Measurements from ENCODE around the gene POLN.
A peak's percentile ranks its signal among the peaks of the same experiment; 100 is the strongest.
"Not testable (repeated sequence)": the region's sequence is repeated elsewhere in the genome, so short reads cannot be mapped to it uniquely, and the experiment has no call there.

POLN gene

DNA sequence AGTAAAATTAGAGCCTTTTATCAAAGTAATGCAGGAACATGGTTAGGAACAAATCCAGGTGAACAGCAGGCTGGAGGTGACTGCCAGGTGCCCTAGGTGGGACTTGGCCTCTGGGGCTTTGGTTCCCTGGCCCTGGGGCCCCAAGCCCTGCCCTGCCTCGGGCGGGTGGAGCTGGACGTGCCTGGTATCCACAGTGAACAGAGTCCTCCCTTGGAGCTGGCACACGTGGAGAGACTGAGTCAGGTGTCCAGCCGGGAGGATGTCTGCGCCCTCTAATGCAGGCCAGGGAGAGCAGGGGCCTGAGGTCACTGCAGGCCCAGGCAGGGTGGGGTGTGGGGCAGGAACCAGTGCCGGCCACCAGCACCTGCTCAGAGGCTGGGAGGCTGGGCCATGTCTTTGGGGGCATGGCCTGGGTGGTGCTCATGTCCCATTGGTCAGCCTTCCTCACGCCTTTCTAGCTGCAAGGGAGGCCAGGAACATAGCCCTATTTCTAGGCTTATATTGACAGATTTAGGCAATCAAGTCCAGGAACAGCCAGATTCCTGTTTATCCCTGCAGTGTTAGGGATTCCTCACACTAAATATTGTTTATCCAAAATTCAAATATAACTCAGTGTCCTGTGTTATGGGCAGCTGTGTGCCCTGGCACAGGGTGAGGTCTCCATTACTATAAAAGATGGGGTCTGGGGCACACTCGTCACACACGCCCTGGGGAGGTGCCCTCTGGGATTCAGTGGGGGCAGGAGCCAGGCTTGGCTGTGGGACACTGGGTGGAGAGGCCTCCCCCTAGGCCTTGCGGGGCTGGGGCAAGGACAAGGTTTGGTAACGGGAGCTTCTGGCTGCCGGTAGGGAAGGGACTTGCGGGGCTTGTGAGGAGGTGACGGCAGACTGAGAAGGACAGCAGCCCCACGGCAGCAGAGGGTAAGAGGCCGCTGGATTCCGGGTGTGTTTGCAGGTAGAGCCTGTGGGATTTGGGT is 197.1 kb downstream of the POLN start:
- Histone ChIP-seq H3K9ac (ENCODE audit: low read length) (no peak overlapping the region), H3K4me1 (ENCODE audit: control insufficient read depth, insufficient read depth, low read length) (no peaks in the 10 kb centered on the region), H3K36me3 (ENCODE audit: control insufficient read depth, insufficient read depth, low read length) (no peaks in the 10 kb centered on the region), H3K27me3 (ENCODE audit: control insufficient read depth, insufficient read depth, low read length) (peaks cover 15% of the 10 kb centered on the region), H3K4me3 (ENCODE audit: low read length) (no peak overlapping the region), H3K27ac (ENCODE audit: low read depth, low read length) (no peak overlapping the region)

DNA sequence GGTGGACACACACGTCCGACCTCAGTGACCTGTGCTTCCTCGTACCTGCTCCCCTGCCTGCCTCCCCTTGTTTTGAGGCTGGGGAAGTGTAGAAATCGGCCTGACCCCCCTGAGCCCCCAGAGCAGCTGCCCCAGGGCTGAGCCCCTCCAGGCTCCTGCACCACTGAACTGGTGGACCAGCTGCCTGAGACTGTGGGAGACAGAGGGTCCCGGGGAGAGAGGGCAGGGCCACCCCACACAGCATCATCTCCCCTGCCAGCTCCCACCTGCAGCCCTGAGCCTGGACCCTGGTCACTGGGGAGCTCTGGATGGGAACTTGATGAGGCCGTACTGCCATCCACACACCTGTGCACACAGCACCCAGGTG is 197.8 kb downstream of the POLN start:
- Histone ChIP-seq H3K4me3 (ENCODE audit: low read length) (no peak overlapping the region), H3K27me3 (ENCODE audit: control insufficient read depth, insufficient read depth, low read length) (peaks cover 15% of the 10 kb centered on the region), H3K36me3 (ENCODE audit: control insufficient read depth, insufficient read depth, low read length) (no peaks in the 10 kb centered on the region), H3K4me1 (ENCODE audit: control insufficient read depth, insufficient read depth, low read length) (no peaks in the 10 kb centered on the region), H3K27ac (ENCODE audit: low read depth, low read length) (no peak overlapping the region), H3K9ac (ENCODE audit: low read length) (no peak overlapping the region)

DNA sequence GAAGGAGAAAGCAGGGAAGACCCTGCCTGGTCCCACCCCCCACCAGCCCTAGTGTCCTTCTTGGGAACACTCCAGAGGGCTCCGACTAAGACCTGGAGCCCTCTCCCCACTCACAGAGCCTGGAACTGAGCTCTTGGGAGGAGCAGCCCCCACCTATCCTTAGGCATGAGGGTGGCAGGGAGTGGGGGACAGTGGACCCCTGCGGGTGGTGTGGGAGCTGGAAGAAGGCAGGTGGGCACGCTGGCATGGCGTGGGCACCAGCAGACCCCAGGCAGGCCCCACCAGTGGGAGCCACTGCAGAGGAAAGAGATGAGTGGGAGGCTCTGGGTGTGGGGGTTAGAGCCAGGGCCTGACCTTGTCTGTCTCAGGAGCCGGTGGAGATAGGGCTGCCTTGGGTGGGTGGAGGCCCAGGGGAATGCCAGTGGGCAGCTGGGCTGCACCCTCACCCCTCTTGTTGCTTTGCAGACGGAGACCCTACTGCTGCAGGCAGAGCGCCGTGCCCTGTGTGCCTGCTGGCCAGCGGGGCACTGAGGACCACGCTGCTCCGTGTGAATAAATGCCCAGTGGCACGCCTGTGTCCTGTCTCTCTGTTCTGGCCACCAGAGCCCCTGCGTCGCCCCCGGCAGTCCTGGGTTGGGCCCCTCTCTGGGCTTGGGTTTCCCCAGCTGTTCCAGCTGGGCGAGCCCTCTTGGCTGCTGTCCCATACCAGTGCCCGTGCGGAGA is 198.4 kb downstream of the POLN start:
- Histone ChIP-seq H3K4me3 (ENCODE audit: low read length) (no peak overlapping the region), H3K4me1 (ENCODE audit: control insufficient read depth, insufficient read depth, low read length) (no peaks in the 10 kb centered on the region), H3K9ac (ENCODE audit: low read length) (no peak overlapping the region), H3K27ac (ENCODE audit: low read depth, low read length) (no peak overlapping the region), H3K27me3 (ENCODE audit: control insufficient read depth, insufficient read depth, low read length) (peaks cover 15% of the 10 kb centered on the region), H3K36me3 (ENCODE audit: control insufficient read depth, insufficient read depth, low read length) (no peaks in the 10 kb centered on the region)

DNA sequence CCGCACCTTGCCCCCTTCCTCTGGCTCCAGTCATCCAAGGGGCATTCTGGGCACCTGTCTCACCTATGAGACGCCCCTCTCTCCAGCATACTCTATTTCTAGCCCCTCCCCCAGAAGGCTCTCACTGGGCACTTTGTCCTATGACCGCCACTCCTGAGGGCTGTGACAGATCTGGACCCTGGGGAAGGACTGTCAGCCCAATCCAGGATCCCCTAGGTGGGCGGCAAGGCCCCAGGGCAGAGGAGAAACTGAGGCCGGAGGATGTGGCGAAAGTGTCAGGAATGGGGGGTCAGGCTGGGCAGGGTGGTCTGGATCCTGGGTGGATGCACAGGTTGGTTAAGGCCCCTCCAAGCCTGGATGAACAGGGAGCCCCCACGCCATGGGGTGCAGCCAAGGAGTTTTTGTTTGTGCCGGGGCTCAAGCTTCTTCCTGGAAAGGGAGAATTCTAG is 198.9 kb downstream of the POLN start:
- Histone ChIP-seq H3K4me3 (ENCODE audit: low read length) (no peak overlapping the region), H3K27me3 (ENCODE audit: control insufficient read depth, insufficient read depth, low read length) (peaks cover 14% of the 10 kb centered on the region), H3K9ac (ENCODE audit: low read length) (no peak overlapping the region)

DNA sequence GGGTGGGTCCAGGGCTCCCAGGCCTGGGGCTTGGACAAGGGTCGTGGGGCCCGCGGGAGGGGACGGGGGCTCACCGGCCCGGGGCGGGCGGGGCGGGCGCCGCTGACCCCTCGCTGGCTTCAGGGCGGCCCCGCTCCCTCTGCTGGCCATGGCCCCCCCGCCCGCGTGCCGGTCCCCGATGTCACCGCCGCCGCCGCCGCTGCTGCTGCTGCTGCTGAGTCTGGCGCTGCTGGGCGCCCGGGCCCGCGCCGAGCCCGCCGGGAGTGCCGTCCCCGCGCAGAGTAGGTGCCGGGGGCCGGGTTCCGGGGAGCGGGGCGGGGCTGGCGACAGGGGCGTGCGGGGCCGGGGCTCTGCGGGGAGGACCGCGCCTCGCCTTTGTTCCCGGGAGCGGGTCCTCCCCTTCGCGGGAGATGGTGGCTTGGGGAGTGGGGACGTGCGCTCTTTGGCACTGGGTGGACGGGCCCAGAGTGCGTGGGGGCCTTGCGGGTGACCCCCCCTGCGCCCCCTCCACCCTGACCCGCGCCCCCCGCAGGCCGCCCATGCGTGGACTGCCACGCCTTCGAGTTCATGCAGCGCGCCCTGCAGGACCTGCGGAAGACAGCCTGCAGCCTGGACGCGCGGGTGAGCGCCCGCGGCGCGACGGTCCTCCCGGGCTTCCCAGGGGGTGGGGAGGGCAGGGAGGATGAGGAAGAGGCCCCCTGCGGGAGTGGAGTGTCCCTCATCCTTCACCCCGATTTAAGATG is 199.5 kb downstream of the POLN start:
- Histone ChIP-seq H3K9ac (ENCODE audit: low read length) (no peak overlapping the region), H3K36me3 (ENCODE audit: control insufficient read depth, insufficient read depth, low read length) (no peaks in the 10 kb centered on the region), H3K4me1 (ENCODE audit: control insufficient read depth, insufficient read depth, low read length) (no peaks in the 10 kb centered on the region), H3K4me3 (ENCODE audit: low read length) (peak overlapping the region; percentile 73), H3K27ac (ENCODE audit: low read depth, low read length) (no peak overlapping the region), H3K27me3 (ENCODE audit: control insufficient read depth, insufficient read depth, low read length) (peaks cover 9% of the 10 kb centered on the region)

More for the DNA sequence above, 198.9 kb downstream of the POLN start:
- H3K36me3 ChIP-seq (ENCODE audit: control insufficient read depth, insufficient read depth, low read length) = no peaks in the 10 kb centered on the region
- no peak overlapping the region for H3K27ac ChIP-seq (ENCODE audit: low read depth, low read length)
- no peaks in the 10 kb centered on the region for H3K4me1 ChIP-seq (ENCODE audit: control insufficient read depth, insufficient read depth, low read length)

DNA sequence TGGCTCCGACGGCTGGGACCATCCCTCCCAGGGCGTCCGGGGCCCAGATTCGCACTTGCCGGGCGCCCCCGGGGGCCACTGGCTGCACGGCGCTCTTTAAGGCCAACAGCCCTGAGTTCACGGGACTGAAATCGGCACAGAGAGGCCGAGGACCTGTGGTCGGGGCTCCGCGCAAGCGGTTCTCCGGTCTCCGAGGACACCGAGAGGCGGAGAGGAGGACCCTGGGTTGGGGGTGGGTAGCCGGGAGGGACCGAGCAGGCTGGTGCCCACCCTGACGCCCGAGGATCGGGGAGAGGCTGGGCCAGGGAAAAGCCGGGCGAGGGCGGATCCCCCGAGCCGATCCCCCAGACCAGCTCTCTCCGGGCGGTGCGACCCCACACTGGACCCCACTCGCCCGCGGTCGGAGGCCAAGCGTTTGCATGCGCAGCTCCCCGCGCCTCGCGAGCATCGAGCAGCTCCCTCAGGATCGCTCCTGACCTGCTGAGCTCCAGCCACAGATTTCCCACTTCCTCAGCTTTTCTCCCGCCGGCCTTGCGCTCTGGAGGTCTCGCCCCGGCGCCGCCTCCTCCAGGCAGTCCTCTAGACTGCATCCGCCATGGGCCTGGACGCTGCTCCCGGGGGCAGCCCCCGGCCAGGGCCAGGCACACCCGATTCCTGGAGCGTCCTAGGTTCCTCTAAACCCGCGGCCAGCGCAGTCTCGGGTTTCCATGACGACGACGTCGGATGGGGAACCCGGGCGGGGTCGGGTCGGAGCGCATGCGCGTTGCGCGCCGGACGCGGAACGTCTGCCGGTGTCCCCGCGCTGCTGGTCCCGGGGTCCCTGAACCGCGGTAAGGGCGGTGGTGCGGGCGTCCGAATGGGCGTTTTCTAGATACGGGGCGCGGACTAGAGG is 200.4 kb downstream of the POLN start:
- Histone ChIP-seq H3K27ac (ENCODE audit: low read depth, low read length) (no peak overlapping the region), H3K27me3 (ENCODE audit: control insufficient read depth, insufficient read depth, low read length) (peaks cover 9% of the 10 kb centered on the region), H3K36me3 (ENCODE audit: control insufficient read depth, insufficient read depth, low read length) (no peaks in the 10 kb centered on the region), H3K4me3 (ENCODE audit: low read length) (peak overlapping the region; percentile 73), H3K4me1 (ENCODE audit: control insufficient read depth, insufficient read depth, low read length) (no peaks in the 10 kb centered on the region), H3K9ac (ENCODE audit: low read length) (no peak overlapping the region)

DNA sequence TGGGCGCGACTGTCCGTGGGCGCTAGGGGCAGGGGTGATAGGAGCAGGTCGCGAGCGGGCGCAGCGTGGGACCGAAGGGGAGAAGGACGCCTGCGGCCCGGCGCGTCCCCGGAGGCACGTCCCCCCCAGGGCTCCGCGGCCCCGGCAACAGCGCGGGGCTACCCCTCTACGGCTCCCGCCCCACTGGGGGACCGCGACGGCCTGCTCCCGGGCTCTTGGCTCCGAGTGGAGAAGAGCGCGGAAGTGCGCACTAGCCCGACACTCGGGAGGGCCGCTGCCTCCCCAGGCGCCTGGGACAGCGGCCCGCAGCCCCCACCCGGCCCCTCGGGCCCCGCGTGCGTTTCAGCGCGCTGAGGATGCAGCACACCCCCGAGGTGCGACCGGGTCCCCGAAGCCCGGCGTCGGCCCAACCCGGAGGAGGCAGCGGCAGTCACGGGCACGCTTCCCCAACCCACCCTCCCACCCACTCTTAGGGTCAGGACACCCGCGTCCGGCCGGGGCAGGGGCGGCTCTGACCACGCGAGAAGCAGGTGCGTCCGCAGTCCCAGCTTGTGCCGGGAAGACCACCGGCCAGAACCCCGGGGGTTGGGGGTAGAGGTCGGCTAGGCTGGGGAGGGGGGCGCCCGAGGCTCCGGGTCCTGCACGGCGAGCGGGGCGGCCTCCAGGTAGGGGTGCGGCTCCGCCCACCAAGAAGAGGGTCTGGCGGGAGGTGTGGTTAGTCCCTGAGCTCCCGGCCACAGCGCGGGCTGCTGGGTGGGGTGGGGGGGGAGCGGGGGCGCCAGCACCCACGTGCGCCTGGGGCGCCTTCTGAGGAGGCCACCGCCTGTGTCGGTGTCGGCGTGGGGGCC is 201.3 kb downstream of the POLN start:
- Histone ChIP-seq H3K4me3 (ENCODE audit: low read length) (peak overlapping the region; percentile 73), H3K4me1 (ENCODE audit: control insufficient read depth, insufficient read depth, low read length) (no peaks in the 10 kb centered on the region), H3K27ac (ENCODE audit: low read depth, low read length) (no peak overlapping the region), H3K9ac (ENCODE audit: low read length) (no peak overlapping the region), H3K27me3 (ENCODE audit: control insufficient read depth, insufficient read depth, low read length) (peaks cover 9% of the 10 kb centered on the region), H3K36me3 (ENCODE audit: control insufficient read depth, insufficient read depth, low read length) (no peaks in the 10 kb centered on the region)

DNA sequence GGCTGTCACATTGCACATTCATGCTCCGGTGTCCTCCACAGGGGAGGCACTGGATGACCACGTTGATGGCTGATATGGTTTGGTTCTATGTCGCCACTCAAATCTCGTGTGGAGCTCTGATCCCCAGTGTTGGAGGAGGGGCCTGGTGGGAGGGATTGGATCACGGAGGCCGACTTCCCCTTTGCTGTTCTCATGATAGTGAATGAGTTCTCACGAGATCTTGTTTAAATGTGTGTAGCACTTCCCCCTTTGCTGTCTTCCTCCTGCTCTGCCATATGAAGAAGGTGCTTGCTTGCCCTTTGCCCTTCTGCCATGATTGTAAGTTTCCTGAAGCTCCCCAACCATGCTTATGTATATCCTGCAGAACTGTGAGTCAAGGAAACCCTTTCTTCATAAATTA is 205.1 kb downstream of the POLN start:
- Histone ChIP-seq H3K27ac (ENCODE audit: low read depth, low read length) (no peak overlapping the region), H3K9ac (ENCODE audit: low read length) (no peak overlapping the region), H3K27me3 (ENCODE audit: control insufficient read depth, insufficient read depth, low read length) (peaks cover 7% of the 10 kb centered on the region), H3K36me3 (ENCODE audit: control insufficient read depth, insufficient read depth, low read length) (no peaks in the 10 kb centered on the region), H3K4me1 (ENCODE audit: control insufficient read depth, insufficient read depth, low read length) (no peaks in the 10 kb centered on the region), H3K4me3 (ENCODE audit: low read length) (peak overlapping the region; percentile 17)

DNA sequence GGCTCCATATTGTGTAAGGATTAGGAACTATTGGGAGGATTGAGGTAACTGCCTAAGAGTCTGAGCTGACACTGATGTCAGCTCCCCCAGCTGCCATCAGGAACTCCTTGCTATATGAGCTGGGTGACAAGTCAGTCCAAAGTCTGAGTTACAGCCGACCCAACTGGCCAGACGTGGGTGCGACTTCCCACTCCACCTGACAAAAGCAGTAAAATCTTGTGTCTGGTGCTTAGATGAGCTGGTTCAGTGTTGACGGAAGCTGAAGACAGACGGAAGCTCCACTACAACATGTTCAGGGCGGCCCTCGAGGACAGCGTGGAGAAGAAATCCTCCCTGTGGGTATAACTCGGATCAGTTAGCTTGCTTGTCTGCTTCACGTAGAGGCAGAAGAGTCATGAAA is 205.6 kb downstream of the POLN start:
- Histone ChIP-seq H3K9ac (ENCODE audit: low read length) (no peak overlapping the region), H3K36me3 (ENCODE audit: control insufficient read depth, insufficient read depth, low read length) (no peaks in the 10 kb centered on the region), H3K27me3 (ENCODE audit: control insufficient read depth, insufficient read depth, low read length) (peaks cover 3% of the 10 kb centered on the region), H3K27ac (ENCODE audit: low read depth, low read length) (no peak overlapping the region), H3K4me3 (ENCODE audit: low read length) (peak overlapping the region; percentile 17), H3K4me1 (ENCODE audit: control insufficient read depth, insufficient read depth, low read length) (no peaks in the 10 kb centered on the region)

DNA sequence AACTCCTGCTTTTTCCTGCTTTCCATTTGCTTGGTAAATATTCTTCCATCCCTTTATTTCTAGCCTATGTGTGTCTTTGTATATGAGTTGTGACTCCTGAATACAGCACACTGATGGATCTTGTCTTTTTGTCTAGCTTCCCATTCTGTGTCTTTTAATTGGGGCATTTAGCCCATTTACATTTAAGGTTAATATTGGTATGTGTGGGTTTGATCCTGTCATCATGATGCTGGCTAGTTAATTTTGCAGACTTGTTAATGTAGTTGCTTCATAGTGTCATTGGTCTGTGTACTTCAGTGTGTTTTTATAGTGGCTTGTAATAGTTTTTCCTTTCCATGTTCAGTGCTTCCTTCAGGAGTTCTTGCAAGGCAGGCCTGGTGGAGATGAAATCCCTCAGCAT is 210.8 kb downstream of the POLN start:
- not testable (repeated sequence) for H3K4me1 ChIP-seq (ENCODE audit: control insufficient read depth, insufficient read depth, low read length); H3K9ac ChIP-seq (ENCODE audit: low read length); H3K27me3 ChIP-seq (ENCODE audit: control insufficient read depth, insufficient read depth, low read length); H3K27ac ChIP-seq (ENCODE audit: low read depth, low read length); H3K4me3 ChIP-seq (ENCODE audit: low read length); H3K36me3 ChIP-seq (ENCODE audit: control insufficient read depth, insufficient read depth, low read length)

DNA sequence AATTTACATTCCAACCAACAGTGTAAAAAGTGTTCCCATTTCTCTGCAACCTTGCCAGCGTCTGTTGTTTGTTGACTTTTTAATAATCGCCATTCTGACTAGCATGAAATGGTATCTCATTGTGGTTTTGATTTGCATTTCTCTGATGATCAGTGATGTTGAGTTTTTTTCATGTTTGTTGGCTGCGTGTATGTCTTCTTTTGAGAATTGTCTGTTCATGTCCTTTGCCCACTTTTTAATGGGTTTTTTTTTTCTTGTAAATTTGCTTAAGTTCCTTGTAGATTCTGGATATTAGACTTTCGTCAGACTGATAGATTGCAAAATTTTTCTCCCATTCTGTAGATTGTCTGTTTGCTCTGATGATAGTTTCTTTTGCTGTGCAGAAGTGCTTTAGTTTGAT is 214.8 kb downstream of the POLN start:
- H3K27me3 ChIP-seq (ENCODE audit: control insufficient read depth, insufficient read depth, low read length); H3K4me1 ChIP-seq (ENCODE audit: control insufficient read depth, insufficient read depth, low read length): not testable (repeated sequence)

More for the DNA sequence above, 214.8 kb downstream of the POLN start:
- not testable (repeated sequence) for H3K36me3 ChIP-seq (ENCODE audit: control insufficient read depth, insufficient read depth, low read length); H3K27ac ChIP-seq (ENCODE audit: low read depth, low read length); H3K9ac ChIP-seq (ENCODE audit: low read length); H3K4me3 ChIP-seq (ENCODE audit: low read length)
